Measurements from ENCODE around the gene MELK.
"Not testable (repeated sequence)": the region's sequence is repeated elsewhere in the genome, so short reads cannot be mapped to it uniquely, and the experiment has no call there.

Gene MELK

DNA sequence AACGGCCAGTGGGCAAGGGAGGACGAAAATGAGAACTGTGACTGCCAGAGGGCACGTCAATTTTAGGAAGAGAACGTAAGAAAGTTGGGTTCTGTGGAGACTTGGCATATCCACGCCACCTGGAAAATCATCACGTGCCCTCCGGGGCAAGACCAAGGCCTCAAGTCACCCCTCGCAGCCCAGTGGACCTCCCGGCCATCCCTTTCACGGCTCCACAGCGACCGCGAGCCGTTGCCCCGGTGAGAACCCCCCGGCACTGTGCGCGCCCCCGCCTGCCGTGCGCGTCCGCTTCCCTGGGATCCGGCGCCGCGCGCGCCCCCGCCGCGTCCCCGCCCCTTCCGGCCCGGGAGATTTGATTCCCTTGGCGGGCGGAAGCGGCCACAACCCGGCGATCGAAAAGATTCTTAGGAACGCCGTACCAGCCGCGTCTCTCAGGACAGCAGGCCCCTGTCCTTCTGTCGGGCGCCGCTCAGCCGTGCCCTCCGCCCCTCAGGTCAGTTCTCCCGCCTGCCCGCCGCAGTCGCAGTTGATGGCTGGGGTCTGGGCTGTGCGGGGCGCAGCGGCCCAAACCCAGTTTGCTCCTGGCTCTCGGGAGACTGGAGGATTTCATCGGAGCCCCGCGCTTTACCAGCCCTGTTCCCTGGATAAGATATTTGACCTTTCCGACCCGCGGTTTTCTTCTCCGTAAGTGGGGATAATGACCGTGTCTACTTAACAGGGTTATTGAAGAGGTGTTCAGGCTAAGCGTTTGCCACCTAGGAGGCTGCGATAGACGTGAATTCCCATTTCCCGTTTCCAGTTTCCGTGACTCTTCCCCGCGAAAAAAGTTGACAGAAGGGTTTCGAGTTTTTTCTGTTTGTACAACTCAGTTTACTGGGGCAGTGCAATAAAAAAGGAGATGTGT, at the start of gene MELK:
Gene MELK (plus strand): TSS at position 381 of the 904 bp plus-strand sequence. CDS start 8,787 bp downstream, outside the sequence.
- DNase-seq, result peak; percentile 20

DNA sequence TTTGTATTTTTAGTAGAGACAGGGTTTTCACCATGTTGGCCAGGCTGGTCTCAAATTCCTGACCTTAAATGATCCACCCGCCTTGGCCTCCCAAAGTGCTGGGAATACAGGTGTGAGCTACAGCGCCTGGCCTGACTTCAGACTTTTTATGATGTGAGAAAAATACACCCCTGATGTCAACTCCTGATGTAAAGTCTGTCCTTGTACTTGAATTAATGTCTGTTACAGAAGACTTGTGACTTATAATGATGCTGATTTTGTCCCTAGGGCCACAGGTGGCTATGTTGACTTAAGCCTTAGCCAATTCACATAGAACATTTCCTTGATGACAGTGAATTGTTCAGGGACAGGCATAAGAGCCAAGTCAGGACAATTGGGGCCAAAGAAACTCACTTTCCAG, 42.5 kb upstream of the MELK start:
- DNase-seq, result no peak

DNA sequence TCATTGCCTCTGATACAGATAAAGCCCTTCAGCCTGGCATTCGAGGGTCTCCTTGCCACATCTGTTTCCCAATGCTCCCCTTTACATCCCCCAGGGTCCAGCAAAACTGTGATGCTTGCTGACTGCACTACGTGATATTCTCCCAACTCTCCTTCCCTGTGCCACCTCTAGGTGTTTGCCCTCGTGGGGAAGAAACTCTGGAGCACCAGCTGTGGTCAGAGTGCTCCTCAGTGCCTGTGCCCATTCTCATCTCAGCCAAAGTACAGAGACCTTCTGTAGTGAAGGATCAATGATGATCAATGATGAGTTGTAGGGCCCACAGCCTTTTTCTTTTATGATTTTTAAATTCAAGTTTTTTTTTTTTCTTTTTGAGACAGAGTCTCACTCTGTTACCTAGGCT, 40.3 kb upstream of the MELK start:
- DNase-seq, result no peak

GRCh38 chr9:36533726-36534125, 39.0 kb upstream of the MELK start:
- DNase-seq, result not testable (repeated sequence)

DNA sequence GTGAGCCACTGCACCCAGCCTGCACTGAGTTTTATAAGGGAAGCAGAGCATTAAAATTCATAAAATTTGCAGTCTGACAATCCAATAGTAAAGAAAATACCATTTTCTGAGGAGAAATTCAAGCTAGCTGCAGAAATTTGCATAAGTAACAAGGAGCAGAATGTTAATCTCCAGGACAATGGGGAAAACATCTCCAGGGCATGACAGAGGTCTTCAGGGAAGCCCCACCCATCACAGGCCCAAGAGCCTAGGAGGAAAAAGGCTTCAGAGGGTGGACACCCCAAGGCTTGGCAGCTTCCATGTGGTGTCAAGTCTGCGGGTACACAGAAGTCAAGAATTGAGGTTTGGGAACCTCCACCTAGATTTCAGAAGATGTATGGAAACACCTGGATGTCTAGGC, 37.6 kb upstream of the MELK start:
- DNase-seq, result no peak

- no peak for DNase-seq
These were observed 34.8 kb upstream of the MELK start for GRCh38 chr9:36537861-36538260.

DNA sequence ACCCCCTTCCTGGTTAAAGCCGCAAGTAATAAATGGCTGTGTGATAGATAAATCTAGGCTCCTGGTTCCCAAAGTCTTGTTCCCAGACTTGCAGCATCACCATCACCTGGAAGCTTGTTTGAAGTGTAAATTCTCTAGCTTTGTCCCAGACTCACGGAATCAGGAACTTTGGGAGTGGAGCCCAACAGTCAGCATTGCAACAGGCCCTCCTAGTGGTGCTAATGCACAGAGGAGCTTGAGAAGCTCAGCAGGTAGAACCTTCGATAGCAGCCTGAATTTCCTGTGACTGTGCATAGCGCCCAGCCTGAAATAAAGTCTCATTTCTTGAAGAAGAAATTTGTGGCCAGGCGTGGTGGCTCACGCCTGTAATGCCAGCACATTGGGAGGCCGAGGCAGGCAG, 30.3 kb upstream of the MELK start:
- no peak for DNase-seq

DNA sequence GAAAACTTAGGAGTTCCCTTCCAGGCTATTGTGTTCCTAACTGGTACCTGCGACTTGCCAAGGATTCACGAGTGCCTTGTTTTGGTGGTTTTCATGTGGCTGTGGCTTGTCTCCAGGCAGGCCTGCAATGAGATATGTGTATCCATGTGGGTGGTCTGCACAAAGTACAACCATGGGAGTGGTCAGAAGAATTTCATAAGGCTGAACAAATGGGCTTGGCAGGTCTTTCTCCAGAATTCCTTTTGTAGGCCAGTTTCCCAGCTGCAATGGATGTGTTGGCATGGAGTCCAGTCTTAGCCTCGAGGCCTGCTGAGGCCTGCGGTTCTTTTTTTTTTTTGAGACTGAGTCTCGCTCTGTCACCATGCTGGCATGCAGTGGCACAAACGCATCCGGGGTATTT, 28.8 kb upstream of the MELK start:
- DNase-seq, result no peak

- no peak for DNase-seq
These were observed 25.1 kb upstream of the MELK start for GRCh38 chr9:36547598-36547997.

DNA sequence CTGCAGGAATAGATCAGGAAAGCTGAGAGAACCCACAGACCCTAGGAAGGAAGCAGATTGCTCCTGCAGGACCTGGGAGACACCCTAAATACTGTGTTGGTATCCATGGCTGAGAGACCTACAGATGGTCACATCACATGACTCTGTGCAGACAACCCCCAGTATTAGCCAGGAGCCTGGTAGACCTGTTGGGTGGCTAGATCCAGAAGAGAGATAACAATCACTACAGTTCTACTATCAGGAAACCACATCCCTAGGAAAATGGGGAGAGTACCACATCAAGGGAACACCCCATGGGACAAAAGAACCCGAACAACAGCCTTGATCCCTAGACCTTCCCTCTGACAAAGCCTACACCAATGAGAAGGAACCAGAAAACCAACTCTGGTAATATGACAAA, 24.2 kb upstream of the MELK start:
- no peak for DNase-seq

GRCh38 chr9:36550135-36550534, 22.6 kb upstream of the MELK start:
- no peak for DNase-seq

- not testable (repeated sequence) for DNase-seq
These were observed 22.0 kb upstream of the MELK start for GRCh38 chr9:36550631-36551098.

DNA sequence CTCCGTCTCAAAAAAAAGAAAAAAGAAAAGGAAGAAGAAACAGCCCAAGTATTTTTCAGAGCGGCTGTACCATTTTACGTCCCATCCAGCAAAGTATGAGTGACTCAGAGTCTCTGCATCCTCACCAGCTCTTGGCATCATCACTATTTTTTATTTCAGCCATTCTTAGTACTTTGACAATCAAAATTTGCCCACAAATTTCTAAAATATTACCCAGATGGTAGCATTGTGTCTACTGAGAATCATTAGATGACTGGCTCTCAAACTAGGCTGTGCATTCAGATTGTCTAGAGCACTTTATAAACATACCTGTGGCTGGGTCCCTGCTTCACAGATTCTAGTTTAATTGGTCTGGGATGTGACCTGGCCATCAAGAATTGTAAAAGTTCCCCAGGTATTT, 21.6 kb upstream of the MELK start:
- no peak for DNase-seq

DNA sequence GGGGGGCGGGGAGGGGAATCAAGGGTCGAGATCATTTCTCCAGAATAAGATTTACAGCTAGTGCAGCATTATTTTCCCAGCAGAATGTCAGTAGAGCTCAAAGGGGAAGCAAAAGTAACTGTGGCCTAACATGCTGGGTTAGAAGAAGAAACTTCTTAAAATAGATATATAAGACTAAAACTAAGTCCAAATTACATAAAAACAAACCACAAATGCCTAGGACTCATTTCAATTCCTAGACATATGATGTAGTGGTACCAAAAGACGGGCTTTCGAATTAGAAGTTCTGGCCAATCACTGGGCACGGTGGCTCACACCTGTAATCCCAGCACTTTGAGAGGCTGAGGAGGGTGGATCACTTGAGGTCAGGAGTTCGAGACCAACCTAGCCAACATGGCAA, 20.8 kb upstream of the MELK start:
- no peak for DNase-seq

GRCh38 chr9:36559036-36559695, 13.5 kb upstream of the MELK start:
- DNase-seq, result no peak

DNA sequence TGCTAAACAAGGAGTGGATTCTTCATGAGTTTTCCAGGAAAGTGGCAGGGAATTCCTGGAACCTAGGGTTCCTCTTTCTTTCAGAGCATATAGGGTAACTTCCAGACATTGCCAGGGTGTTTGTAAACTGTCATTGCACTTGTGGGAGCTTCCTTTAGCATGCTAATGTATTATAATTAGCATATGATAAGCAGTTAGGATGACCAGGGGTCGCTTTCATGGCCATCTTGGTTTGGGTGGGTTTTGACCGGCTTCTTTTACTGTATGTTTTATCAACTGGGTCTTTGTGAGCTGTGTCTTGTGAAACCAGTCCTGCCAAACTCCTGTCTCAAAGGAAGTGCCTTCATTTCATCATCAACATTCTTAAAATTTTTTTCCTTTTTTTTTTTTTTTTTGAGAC, 11.9 kb upstream of the MELK start:
- no peak for DNase-seq

DNA sequence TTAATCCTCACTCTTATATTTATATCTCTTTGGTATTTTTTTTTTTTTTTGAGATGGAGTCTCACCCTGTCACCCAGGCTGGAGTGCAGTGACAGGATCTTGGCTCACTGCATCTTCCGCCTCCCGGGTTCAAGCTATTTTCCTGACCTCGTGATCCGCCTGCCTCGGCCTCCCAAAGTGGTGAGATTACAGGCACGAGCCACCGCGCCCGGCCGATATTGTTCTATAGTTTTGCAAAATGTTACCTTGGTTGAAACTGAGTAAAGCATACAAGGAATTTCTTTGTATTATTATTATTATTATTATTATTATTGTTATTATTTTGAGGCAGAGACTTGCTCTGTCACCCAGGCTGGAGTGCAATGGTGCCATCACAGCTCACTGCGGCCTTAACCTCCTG, 9.9 kb upstream of the MELK start:
- not testable (repeated sequence) for DNase-seq

GRCh38 chr9:36566813-36567221, 5.9 kb upstream of the MELK start:
- no peak for DNase-seq

DNA sequence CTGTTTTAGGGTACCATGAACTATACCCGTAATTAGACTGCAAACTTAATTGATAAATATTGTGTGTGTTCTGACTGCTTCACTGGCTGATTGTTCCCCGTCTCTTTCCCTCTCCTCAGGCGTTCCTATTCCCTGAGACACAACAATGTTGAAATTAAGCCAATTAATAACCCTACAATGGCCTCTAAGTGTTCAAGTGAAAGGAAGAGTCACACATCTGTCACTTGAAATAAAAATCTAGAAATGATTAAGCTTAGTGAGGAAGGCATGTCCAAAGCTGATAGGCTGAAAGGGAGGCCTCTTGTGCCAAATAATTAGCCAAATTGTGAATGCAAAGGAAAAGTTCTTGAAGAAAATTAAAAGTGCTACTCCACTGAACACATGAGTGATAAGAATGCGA, 4.0 kb upstream of the MELK start:
- DNase-seq, result not testable (repeated sequence)

DNA sequence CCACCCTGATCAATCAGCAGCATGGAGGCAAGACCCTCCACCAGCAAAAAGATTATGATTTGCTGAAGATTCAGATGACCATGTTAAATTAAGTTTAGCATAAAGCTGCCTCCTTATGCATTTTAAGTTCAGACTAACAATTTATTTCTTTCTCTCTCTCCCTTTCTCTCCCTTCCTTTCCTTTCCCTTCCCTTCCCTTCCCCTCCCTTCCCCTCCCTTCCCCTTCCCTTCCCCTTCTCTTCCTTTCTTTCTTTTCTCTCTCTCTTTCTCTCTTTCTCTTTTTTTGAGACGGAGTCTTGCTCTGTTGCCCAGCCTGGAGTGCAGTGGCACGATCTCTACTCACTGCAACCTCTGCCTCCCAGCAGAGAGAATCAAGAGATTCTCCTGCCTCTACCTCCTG, 1.4 kb upstream of the MELK start:
- no peak for DNase-seq

GRCh38 chr9:36574045-36574444, 1.4 kb downstream of the MELK start:
- DNase-seq, result not testable (repeated sequence)

GRCh38 chr9:36575411-36575882, 2.8 kb downstream of the MELK start:
- no peak for DNase-seq

- no peak for DNase-seq
These were observed 4.2 kb downstream of the MELK start for GRCh38 chr9:36576866-36577265.
